ENCODE measurements around the gene NAT10. TPM values are rescaled to one million over a fixed set of nuclear protein-coding genes. Genes with fewer than 3 reads are reported as not detected.

NAT10 gene
- total and polyA plus RNA-seq, 4 donors = 8.9 to 42.4 (median 29.4) TPM

DNA sequence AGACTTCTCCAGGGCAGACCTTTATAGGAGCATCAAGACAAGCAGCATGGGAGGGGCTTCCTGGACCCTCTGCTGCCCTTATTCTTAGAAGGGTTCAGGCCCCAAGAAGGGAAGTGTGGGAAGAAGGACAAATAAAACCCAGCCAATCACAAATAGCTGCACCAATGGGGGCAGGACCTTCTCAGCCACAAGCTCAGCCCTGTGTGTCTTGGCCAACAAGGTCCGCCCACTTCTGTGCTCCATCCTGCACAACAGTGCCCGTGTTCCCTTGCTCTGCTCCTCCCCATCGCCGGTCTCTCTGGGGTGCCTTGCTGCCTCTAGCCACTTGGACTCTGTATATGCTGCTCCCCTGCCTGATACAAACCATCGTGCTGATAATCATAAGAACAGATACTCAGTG lies 86.1 kb downstream of the NAT10 start:
- H3K36me3 ChIP-seq (ENCODE audit: control insufficient read depth in 1 of 2, insufficient read depth in 2 of 2, low read length in 1 of 2) = no peaks in the 10 kb centered on the region
- peak overlapping the region in 1 of 2 donors; percentile 6 for H3K27ac ChIP-seq (ENCODE audit: low read depth in 1 of 2, low read length in 2 of 2)
- no peak for ATAC-seq (ENCODE audit: low FRiP score)
- intact Hi-C loops (cut with DNase I) = loop anchor here in 1 of 2 donors (5.0 kb wide), 1 partner anchor 166 kb away; the partner anchor contains the start of gene ABTB2
- no peaks in the 10 kb centered on the region for H3K9me3 ChIP-seq (ENCODE audit: control insufficient read depth, low read length)
- no peaks in the 10 kb centered on the region for H3K27me3 ChIP-seq (ENCODE audit: control insufficient read depth in 1 of 2, insufficient read depth in 2 of 2, low read length in 1 of 2)
- H3K4me1 ChIP-seq (ENCODE audit: control insufficient read depth in 1 of 2, insufficient read depth in 2 of 2, low read length in 2 of 2) = no peaks in the 10 kb centered on the region
- no peak for DNase-seq
- H3K4me3 ChIP-seq (ENCODE audit: low read length in 2 of 2) = no peak overlapping the region
- 70 to 72% methylated on average over 5 of the region's 5 CpGs for WGBS, 2 donors

DNA sequence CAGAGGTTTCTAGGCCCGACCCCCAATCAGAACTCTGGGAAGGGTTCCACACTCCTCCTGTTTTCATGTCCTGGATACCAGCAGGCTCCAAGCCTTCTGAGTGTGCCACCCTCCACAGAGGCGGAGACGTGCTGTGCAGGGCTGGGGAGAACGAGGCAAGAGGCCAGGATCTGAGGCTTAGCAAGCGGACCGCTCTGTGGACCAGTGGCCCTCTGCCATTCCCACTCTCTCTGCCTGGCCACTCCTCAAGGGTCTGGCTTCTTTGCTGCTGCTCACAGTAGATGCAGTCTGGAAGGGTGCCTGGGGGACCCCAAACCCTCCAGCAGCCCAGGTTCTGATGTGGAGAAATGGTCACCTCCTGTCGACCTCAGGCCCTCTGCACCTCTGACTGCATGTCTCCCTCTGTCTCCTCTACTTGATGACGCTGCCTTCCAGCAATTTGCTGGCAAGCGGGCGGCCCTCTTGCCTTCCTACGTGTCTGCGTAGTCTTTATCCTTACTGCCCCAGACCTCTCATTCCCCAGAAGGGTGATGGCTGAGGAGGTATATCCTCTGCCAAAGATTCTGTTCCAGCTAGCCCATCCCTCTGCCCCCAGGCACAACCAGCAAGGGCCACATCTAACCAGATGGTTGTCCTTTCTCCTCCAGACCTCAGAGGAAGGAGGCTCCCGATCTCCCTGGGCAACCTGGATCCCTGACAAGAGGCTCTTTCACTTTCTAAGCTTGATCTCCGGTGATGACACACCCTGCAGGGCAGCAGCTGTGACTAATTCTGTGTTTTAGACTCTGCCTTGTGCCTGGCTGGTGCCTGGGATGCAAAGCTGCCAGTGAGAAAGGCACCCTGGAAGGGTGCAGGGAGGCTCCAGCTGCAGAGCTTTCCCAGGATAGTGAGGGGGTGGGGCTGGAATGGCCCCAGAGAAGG lies 87.3 kb downstream of the NAT10 start:
- intact Hi-C loops (cut with DNase I) = loop anchor here (2.0 to 5.0 kb wide), 4 partner anchors 30 to 165 kb away; partner anchors contain the start of gene ABTB2 (in 1 of the 2)
- peak overlapping the region; percentile 53 to 81 for H3K27ac ChIP-seq (ENCODE audit: low read depth in 1 of 2, low read length in 2 of 2)
- no peaks in the 10 kb centered on the region for H3K27me3 ChIP-seq (ENCODE audit: control insufficient read depth in 1 of 2, insufficient read depth in 2 of 2, low read length in 1 of 2)
- no peaks in the 10 kb centered on the region for H3K9me3 ChIP-seq (ENCODE audit: control insufficient read depth, low read length)
- peak; percentile 86 for ATAC-seq (ENCODE audit: low FRiP score)
- no peaks in the 10 kb centered on the region for H3K36me3 ChIP-seq (ENCODE audit: control insufficient read depth in 1 of 2, insufficient read depth in 2 of 2, low read length in 1 of 2)
- WGBS, 2 donors = 7 to 9% methylated on average over 14 of the region's 14 CpGs
- peak; percentile 90 to 91 for DNase-seq
- no peak overlapping the region for H3K4me3 ChIP-seq (ENCODE audit: low read length in 2 of 2)
- H3K4me1 ChIP-seq (ENCODE audit: control insufficient read depth in 1 of 2, insufficient read depth in 2 of 2, low read length in 2 of 2) = no peaks in the 10 kb centered on the region

DNA sequence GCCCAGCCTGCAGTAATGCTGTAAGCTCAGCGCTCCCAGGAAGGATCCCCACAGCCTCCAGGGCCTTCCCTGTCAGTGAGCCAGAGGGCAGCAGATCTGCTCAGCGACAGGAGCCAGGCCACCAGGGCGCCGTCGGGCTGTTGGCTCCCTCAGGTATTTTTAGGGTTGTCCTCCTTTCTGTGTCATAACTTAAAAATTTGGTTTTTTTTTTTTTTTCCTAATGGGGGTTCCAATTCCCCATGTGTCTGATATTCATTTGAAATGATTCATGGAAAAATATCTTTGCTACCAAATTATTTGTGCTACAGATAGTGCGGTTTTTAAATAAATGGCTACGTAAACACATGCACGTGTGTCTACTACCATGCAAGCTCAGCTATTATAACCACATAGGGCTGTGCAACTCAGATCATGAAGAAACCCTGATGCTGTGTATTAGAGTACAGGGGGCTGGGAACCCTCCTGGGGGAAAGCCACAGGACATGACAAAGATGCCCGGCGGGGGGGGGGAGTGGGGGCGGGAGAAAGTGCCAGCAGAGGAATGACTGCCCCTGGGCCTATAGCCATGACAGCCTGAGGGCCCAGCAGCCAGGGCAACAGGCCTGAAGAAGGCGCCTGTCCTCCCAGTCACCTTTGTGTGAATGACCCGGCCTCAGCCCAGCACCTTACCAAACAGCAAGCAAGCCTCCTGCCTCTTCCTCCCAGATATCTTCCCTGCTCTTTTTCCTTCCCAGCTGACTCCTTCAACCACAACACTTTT lies 89.3 kb downstream of the NAT10 start:
- H3K4me3 ChIP-seq (ENCODE audit: low read length in 2 of 2) = no peak overlapping the region
- no peak for ATAC-seq (ENCODE audit: low FRiP score)
- H3K36me3 ChIP-seq (ENCODE audit: control insufficient read depth in 1 of 2, insufficient read depth in 2 of 2, low read length in 1 of 2) = no peaks in the 10 kb centered on the region
- peak overlapping the region in 1 of 2 donors; percentile 81 for H3K27ac ChIP-seq (ENCODE audit: low read depth in 1 of 2, low read length in 2 of 2)
- H3K27me3 ChIP-seq (ENCODE audit: control insufficient read depth in 1 of 2, insufficient read depth in 2 of 2, low read length in 1 of 2) = no peaks in the 10 kb centered on the region
- no peaks in the 10 kb centered on the region for H3K4me1 ChIP-seq (ENCODE audit: control insufficient read depth in 1 of 2, insufficient read depth in 2 of 2, low read length in 2 of 2)
- WGBS, 2 donors = 53 to 72% methylated on average over 11 to 13 of the region's 13 CpGs
- no peaks in the 10 kb centered on the region for H3K9me3 ChIP-seq (ENCODE audit: control insufficient read depth, low read length)
- intact Hi-C loops (cut with DNase I) = loop anchor here in 1 of 2 donors (5.0 kb wide), 1 partner anchor 163 kb away; the partner anchor contains the start of gene ABTB2
- DNase-seq = no peak

Other genes with a start within 250 kb of the NAT10 start
- 10 to 100 TPM; 25.5 to 51.7 TPM for gene LMO2, start 213.6 kb upstream of the NAT10 start, total RNA-seq
- gene LMO2, start 213.6 kb upstream of the NAT10 start, polyA plus RNA-seq = 10 to 100 TPM; 50.8 to 72.4 TPM
- 100 to 1,000 TPM; 123 to 147 TPM for gene CAPRIN1, start 53.9 kb upstream of the NAT10 start, total RNA-seq
- 10 to 100 TPM; 58.0 to 59.0 TPM for gene CAPRIN1, start 53.9 kb upstream of the NAT10 start, polyA plus RNA-seq